Measurements from ENCODE around the gene SLCO1A2.

DNA sequence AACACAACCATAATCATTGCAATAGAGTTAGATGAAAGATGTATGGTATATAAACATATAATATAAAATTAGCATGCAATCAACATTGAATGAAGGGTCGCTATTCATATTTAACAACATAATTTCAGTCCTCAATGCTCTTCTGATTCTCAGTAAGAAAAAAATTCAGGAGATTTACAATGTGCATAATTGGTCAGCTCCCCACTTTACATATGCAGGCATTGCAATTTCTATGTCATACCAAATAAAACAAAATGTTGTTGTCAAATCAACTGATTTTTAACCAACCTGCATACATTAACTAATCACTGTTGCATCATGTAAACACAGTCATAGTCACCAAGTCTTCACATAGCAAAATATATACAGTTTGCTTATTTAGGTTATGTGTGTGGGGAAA, 5.2 kb upstream of the SLCO1A2 start:
- TF ChIP-seq ZNF416 (tag by site-specific recombination; IDR thresholded peaks at IDR 0.05), result no peak
- TF ChIP-seq, protein P1, sequence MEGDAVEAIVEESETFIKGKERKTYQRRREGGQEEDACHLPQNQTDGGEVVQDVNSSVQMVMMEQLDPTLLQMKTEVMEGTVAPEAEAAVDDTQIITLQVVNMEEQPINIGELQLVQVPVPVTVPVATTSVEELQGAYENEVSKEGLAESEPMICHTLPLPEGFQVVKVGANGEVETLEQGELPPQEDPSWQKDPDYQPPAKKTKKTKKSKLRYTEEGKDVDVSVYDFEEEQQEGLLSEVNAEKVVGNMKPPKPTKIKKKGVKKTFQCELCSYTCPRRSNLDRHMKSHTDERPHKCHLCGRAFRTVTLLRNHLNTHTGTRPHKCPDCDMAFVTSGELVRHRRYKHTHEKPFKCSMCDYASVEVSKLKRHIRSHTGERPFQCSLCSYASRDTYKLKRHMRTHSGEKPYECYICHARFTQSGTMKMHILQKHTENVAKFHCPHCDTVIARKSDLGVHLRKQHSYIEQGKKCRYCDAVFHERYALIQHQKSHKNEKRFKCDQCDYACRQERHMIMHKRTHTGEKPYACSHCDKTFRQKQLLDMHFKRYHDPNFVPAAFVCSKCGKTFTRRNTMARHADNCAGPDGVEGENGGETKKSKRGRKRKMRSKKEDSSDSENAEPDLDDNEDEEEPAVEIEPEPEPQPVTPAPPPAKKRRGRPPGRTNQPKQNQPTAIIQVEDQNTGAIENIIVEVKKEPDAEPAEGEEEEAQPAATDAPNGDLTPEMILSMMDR (tag by site-specific recombination; IDR thresholded peaks at IDR 0.05), result no peak
- TF ChIP-seq ZFP3 (tag by site-specific recombination; IDR thresholded peaks at IDR 0.05; ENCODE audit: low read depth), result no peak
- no peak for TF ChIP-seq MYNN (tag by site-specific recombination; IDR thresholded peaks at IDR 0.05; ENCODE audit: borderline replicate concordance)
- TF ChIP-seq, protein P2, sequence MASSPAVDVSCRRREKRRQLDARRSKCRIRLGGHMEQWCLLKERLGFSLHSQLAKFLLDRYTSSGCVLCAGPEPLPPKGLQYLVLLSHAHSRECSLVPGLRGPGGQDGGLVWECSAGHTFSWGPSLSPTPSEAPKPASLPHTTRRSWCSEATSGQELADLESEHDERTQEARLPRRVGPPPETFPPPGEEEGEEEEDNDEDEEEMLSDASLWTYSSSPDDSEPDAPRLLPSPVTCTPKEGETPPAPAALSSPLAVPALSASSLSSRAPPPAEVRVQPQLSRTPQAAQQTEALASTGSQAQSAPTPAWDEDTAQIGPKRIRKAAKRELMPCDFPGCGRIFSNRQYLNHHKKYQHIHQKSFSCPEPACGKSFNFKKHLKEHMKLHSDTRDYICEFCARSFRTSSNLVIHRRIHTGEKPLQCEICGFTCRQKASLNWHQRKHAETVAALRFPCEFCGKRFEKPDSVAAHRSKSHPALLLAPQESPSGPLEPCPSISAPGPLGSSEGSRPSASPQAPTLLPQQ (tag by site-specific recombination; IDR thresholded peaks at IDR 0.05), result no peak
- TF ChIP-seq YY1 (tag by site-specific recombination; IDR thresholded peaks at IDR 0.05), result no peak
- no peak for TF ChIP-seq KLF16 (tag by site-specific recombination; IDR thresholded peaks at IDR 0.05)
- TF ChIP-seq, protein P3, sequence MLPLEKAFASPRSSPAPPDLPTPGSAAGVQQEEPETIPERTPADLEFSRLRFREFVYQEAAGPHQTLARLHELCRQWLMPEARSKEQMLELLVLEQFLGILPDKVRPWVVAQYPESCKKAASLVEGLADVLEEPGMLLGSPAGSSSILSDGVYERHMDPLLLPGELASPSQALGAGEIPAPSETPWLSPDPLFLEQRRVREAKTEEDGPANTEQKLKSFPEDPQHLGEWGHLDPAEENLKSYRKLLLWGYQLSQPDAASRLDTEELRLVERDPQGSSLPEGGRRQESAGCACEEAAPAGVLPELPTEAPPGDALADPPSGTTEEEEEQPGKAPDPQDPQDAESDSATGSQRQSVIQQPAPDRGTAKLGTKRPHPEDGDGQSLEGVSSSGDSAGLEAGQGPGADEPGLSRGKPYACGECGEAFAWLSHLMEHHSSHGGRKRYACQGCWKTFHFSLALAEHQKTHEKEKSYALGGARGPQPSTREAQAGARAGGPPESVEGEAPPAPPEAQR (tag by site-specific recombination; IDR thresholded peaks at IDR 0.05), result no peak
- TF ChIP-seq, protein P4, sequence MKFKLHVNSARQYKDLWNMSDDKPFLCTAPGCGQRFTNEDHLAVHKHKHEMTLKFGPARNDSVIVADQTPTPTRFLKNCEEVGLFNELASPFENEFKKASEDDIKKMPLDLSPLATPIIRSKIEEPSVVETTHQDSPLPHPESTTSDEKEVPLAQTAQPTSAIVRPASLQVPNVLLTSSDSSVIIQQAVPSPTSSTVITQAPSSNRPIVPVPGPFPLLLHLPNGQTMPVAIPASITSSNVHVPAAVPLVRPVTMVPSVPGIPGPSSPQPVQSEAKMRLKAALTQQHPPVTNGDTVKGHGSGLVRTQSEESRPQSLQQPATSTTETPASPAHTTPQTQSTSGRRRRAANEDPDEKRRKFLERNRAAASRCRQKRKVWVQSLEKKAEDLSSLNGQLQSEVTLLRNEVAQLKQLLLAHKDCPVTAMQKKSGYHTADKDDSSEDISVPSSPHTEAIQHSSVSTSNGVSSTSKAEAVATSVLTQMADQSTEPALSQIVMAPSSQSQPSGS (tag by site-specific recombination; IDR thresholded peaks at IDR 0.05; ENCODE audit: low read depth), result no peak
- TF ChIP-seq ZNF670 (tag by site-specific recombination; IDR thresholded peaks at IDR 0.05; ENCODE audit: low read depth), result no peak
- no peak for TF ChIP-seq REPIN1 (tag by site-specific recombination; IDR thresholded peaks at IDR 0.05; ENCODE audit: low read depth)
- TF ChIP-seq ZNF791 (tag by site-specific recombination; IDR thresholded peaks at IDR 0.05), result no peak
- TF ChIP-seq ZBTB7A (tag by site-specific recombination; IDR thresholded peaks at IDR 0.05; ENCODE audit: low read depth), result no peak

All from HEK293 (cell line).